BE2C (cell line): Measurements from ENCODE around the gene CHST7.

Experiments
- DNase-seq: peaks from one replicate; pipeline ENCODE4 v3.0.0-alpha.2; 2020
- H3K27me3 ChIP-seq: fragments of 250-450 bp; sonication (Bioruptor Pico); 2 replicates; pipeline ENCODE4 v1.5.1; 2020; ENCODE audit warnings: mild to moderate bottlenecking
- H3K36me3 ChIP-seq: fragments of 250-450 bp; sonication (Bioruptor Pico); 2 replicates; pipeline ENCODE4 v1.5.1; 2020; ENCODE audit warnings: mild to moderate bottlenecking
- H3K4me1 ChIP-seq: fragments of 250-450 bp; sonication (Bioruptor Pico); 2 replicates; pipeline ENCODE4 v1.5.1; 2020
- H3K4me3 ChIP-seq: 2 replicates; pipeline ENCODE4 v1.5.1; 2011; ENCODE audit warnings: low read depth, low read length
- H3K9me3 ChIP-seq: fragments of 250-450 bp; sonication (Bioruptor Pico); 2 replicates; pipeline ENCODE4 v1.5.1; 2020
- TF ChIP-seq, protein P1 (sequence below): IDR thresholded peaks from 2 replicates; pipeline ENCODE4 v1.5.1; 2012; ENCODE audit warnings: mild to moderate bottlenecking, low read depth, low read length

The CHST7 gene

DNA sequence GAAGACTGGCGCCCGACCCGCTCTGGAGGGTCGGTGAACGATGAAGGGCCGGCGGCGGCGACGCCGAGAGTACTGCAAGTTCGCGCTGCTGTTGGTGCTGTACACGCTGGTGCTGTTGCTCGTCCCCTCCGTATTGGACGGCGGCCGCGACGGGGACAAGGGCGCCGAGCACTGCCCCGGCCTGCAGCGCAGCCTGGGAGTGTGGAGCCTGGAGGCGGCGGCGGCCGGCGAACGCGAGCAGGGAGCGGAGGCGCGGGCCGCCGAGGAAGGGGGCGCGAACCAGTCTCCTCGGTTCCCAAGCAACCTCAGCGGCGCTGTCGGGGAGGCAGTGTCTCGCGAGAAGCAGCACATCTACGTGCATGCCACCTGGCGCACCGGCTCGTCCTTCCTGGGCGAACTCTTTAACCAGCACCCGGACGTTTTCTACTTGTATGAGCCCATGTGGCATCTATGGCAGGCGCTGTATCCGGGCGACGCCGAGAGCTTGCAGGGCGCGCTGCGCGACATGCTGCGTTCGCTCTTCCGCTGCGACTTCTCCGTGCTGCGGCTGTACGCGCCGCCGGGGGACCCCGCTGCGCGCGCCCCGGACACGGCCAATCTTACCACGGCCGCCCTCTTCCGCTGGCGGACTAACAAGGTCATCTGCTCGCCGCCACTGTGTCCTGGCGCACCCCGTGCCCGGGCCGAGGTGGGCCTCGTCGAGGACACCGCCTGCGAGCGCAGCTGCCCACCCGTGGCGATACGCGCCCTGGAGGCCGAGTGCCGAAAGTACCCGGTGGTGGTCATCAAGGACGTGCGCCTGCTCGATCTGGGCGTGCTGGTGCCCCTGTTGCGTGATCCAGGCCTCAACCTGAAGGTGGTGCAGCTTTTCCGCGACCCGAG is 568 bp downstream of the CHST7 start:
- Histone ChIP-seq H3K36me3 (no peaks in the 10 kb centered on the region), H3K4me3 (peak overlapping the region; percentile 57), H3K4me1 (no peaks in the 10 kb centered on the region), H3K27me3 (peaks cover 24% of the 10 kb centered on the region), H3K9me3 (no peaks in the 10 kb centered on the region)
- peak; percentile 47 for DNase-seq
- TF ChIP-seq, protein P1, sequence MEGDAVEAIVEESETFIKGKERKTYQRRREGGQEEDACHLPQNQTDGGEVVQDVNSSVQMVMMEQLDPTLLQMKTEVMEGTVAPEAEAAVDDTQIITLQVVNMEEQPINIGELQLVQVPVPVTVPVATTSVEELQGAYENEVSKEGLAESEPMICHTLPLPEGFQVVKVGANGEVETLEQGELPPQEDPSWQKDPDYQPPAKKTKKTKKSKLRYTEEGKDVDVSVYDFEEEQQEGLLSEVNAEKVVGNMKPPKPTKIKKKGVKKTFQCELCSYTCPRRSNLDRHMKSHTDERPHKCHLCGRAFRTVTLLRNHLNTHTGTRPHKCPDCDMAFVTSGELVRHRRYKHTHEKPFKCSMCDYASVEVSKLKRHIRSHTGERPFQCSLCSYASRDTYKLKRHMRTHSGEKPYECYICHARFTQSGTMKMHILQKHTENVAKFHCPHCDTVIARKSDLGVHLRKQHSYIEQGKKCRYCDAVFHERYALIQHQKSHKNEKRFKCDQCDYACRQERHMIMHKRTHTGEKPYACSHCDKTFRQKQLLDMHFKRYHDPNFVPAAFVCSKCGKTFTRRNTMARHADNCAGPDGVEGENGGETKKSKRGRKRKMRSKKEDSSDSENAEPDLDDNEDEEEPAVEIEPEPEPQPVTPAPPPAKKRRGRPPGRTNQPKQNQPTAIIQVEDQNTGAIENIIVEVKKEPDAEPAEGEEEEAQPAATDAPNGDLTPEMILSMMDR: no peak

DNA sequence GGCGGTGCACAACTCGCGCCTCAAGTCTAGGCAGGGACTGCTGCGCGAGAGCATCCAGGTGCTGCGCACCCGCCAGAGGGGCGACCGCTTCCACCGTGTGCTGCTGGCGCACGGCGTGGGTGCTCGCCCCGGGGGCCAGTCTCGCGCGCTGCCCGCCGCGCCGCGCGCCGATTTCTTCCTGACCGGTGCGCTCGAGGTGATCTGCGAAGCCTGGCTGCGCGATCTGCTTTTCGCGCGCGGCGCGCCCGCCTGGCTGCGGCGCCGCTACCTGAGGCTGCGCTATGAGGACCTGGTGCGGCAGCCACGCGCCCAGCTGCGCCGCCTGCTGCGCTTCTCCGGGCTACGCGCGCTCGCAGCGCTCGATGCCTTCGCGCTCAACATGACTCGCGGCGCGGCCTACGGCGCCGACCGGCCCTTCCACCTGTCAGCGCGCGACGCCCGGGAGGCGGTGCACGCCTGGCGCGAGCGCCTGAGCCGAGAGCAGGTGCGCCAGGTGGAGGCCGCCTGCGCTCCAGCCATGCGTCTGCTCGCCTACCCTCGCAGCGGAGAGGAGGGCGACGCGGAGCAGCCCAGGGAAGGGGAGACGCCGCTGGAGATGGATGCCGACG is 1.3 kb downstream of the CHST7 start:
- no peak overlapping the region; the same call in 1 of the 2 replicates for H3K4me3 ChIP-seq
- peak; percentile 12 for DNase-seq

DNA sequence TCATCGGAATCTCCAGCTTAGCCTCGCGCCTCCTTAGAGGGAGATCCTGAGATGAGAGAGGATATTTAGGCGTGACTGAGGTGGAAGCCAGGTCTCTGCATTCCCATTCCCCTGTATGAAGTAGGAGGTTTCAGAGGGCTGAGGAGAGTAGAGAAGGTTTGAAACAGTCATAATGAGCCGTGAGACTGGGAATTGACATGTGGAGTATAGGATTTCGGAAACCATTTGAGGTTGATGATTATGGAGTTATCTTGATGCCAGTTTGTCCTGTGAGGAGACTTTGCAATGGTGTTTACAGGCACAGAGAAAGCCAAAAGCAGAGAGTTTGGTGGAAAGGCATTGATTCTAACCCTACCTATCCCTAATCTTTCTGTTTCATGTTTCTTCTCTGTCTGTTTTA is 2.0 kb downstream of the CHST7 start:
- no peaks in the 10 kb centered on the region for H3K4me1 ChIP-seq

More for the DNA sequence above, 1.3 kb downstream of the CHST7 start:
- Histone ChIP-seq H3K36me3 (no peaks in the 10 kb centered on the region), H3K9me3 (no peaks in the 10 kb centered on the region), H3K4me1 (no peaks in the 10 kb centered on the region), H3K27me3 (peaks cover 24% of the 10 kb centered on the region)
- TF ChIP-seq, protein P1: no peak

DNA sequence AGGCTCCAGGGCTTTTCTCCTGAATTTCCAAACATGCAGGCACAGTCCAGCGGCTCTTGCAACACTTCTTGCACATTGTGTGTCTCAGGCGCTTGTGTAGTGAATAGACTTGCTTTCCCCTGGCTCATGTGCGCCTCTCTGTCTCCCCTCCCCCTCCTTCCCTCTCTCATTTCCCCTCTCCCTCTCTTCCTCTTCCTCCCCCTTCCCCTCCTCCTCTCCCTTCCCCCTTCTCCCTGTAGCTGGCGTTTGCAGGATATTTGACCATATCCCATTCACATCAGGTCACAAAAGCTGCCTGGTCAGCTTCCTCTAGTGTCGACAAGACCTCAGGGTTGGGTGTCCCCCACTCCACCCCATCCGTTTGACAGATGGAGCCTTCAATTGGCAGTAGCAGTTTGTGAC is 2.4 kb downstream of the CHST7 start:
- no peak for DNase-seq
- no peaks in the 10 kb centered on the region for H3K4me1 ChIP-seq
- TF ChIP-seq, protein P1: no peak
- H3K4me3 ChIP-seq: no peak overlapping the region
- H3K9me3 ChIP-seq: no peaks in the 10 kb centered on the region
- H3K36me3 ChIP-seq: no peaks in the 10 kb centered on the region
- peaks cover 24% of the 10 kb centered on the region for H3K27me3 ChIP-seq

More for the DNA sequence above, 2.0 kb downstream of the CHST7 start:
- no peak for DNase-seq
- TF ChIP-seq, protein P1: no peak
- no peak overlapping the region for H3K4me3 ChIP-seq
- H3K27me3 ChIP-seq: peaks cover 24% of the 10 kb centered on the region
- H3K36me3 ChIP-seq: no peaks in the 10 kb centered on the region
- H3K9me3 ChIP-seq: no peaks in the 10 kb centered on the region

DNA sequence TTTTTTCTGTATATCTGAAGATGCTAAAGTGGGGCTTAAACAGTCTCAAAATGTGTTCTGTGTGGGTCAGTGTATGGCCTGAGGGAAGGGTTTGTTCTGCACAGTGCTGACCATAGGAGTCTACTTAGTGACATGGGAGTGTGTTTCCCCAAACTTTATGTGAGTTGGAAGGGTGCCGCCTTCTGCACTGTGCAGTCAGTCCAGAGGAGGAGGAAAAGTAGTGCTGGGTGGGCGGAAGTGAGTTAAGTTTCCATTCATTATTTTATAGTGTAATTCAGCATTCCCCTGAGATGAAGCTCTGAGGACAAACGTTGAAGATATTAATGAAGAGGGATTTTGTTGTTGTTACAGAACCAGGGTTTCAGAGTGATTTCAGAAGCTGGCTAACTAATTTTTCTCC is 2.9 kb downstream of the CHST7 start:
- no peaks in the 10 kb centered on the region for H3K36me3 ChIP-seq
- H3K27me3 ChIP-seq: peaks cover 24% of the 10 kb centered on the region
- H3K4me1 ChIP-seq: no peaks in the 10 kb centered on the region
- no peak for DNase-seq
- H3K4me3 ChIP-seq: no peak overlapping the region
- no peaks in the 10 kb centered on the region for H3K9me3 ChIP-seq
- TF ChIP-seq, protein P1: no peak
